ENCODE data around the gene SRPRB. TPM values are rescaled to one million over a fixed set of nuclear protein-coding genes. Genes with fewer than 3 reads are reported as not detected.

Gene SRPRB, protein sequence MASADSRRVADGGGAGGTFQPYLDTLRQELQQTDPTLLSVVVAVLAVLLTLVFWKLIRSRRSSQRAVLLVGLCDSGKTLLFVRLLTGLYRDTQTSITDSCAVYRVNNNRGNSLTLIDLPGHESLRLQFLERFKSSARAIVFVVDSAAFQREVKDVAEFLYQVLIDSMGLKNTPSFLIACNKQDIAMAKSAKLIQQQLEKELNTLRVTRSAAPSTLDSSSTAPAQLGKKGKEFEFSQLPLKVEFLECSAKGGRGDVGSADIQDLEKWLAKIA
- 7.6 TPM for total RNA-seq

DNA sequence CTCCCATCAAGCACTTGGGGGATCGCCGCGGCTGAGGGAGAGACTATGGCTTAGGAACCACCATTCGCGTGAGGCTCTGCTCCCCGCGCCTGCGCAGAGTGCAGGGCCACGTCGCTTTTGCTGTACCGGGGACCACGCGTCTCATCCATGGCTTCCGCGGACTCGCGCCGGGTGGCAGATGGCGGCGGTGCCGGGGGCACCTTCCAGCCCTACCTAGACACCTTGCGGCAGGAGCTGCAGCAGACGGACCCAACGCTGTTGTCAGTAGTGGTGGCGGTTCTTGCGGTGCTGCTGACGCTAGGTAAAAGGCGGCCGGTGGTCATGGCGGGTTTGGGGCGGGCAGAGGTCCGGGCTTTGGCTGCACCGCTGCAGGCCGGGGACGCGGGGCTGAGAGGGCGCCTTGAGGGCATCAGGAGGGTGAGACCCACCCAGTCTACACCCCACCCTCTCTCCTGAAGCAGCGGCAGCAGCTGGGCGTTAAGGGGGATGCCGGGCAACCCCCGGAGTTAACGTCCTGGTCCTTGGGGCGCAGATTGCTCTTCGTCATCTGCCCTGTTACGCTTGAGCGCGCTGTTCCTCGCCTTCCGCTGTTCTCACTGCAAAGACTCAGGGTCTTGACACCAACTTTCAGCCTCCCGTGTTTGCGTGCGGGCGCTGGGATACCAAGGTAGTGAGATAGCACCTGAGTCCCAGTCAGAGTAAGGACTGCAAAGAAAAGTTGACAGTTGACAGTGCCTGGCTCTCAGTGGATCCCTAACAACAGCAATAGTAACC, at the start of gene SRPRB:
SRPRB (plus strand) TSS at position 114 of the 774 bp plus-strand sequence; CDS start at position 148, 34 bp downstream.
- peak in 1 of 2 donors; percentile 95 for DNase-seq (ENCODE audit: extremely low spot score in 2 of 2)
- TF ChIP-seq POLR2AphosphoS5 (IDR thresholded peaks at IDR 0.05; ENCODE audit: insufficient read depth in 1 of 2, low read depth in 1 of 2) (peak; percentile 83 to 93), POLR2A (IDR thresholded peaks at IDR 0.05) (no peak)
- TF ChIP-seq, protein P1, sequence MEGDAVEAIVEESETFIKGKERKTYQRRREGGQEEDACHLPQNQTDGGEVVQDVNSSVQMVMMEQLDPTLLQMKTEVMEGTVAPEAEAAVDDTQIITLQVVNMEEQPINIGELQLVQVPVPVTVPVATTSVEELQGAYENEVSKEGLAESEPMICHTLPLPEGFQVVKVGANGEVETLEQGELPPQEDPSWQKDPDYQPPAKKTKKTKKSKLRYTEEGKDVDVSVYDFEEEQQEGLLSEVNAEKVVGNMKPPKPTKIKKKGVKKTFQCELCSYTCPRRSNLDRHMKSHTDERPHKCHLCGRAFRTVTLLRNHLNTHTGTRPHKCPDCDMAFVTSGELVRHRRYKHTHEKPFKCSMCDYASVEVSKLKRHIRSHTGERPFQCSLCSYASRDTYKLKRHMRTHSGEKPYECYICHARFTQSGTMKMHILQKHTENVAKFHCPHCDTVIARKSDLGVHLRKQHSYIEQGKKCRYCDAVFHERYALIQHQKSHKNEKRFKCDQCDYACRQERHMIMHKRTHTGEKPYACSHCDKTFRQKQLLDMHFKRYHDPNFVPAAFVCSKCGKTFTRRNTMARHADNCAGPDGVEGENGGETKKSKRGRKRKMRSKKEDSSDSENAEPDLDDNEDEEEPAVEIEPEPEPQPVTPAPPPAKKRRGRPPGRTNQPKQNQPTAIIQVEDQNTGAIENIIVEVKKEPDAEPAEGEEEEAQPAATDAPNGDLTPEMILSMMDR (IDR thresholded peaks at IDR 0.05): no peak
- no peaks in the 10 kb centered on the region for H3K27me3 ChIP-seq
- H3K4me3 ChIP-seq: peak within 1 kb of the TSS; percentile 92 to 96
- H3K4me1 ChIP-seq: peaks cover 20% of the 10 kb centered on the region
- intact Hi-C loops (cut with DNase I): no loop called here
- H3K27ac ChIP-seq: peak within 1 kb of the TSS; percentile 54
- H3K36me3 ChIP-seq: peaks cover 0 to 9% of the 10 kb centered on the region in 2 donors
- no peaks in the 10 kb centered on the region for H3K9me3 ChIP-seq

DNA sequence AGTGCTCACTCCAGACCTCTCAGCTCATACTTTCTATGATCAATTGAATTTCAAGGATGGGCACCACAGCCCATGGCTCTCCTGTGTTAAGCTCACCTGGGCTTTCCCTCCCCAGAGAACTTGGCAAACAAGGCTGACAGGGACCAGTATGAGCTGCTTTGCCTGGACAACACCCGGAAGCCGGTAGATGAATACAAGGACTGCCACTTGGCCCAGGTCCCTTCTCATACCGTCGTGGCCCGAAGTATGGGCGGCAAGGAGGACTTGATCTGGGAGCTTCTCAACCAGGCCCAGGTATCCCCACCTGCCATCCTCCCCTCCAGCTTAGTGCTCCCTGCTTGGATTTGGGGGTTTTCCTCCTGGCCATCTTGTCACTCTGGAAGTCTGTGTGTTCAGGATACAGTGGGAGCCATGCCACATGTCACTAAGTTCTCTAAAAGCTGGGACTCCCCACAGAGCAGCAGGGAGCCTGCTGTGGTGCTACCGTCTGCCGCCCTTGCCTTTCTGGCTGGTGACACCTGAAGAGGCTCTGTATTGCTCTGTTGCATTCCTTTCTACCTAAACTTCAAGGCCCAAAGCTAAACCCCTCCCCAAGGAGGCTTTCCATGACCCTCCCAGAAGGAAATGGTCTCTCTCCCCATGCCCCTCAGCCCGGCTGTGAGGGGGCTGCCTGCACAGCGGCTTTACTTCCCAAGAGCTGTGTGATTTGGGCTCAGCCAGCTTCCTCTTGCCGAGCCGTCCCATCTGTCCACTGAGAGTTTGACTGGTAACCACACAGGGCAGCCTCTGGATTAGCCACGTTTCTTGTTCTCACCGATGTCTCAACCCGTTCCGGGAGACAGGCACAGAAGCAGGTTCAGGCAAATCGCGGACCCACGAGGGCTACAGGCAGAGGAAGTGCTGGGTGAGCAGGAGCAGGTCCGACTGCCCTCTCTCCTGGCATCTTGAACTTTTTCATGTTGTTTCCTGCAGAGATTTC, 48.6 kb upstream of the SRPRB start:
- no peaks in the 10 kb centered on the region for H3K36me3 ChIP-seq
- H3K9me3 ChIP-seq: no peaks in the 10 kb centered on the region
- intact Hi-C loops (cut with DNase I): no loop called here
- TF ChIP-seq POLR2AphosphoS5 (IDR thresholded peaks at IDR 0.05; ENCODE audit: insufficient read depth in 1 of 2, low read depth in 1 of 2) (no peak), POLR2A (IDR thresholded peaks at IDR 0.05) (no peak)
- TF ChIP-seq, protein P1 (IDR thresholded peaks at IDR 0.05): no peak
- H3K27me3 ChIP-seq: no peaks in the 10 kb centered on the region
- H3K4me1 ChIP-seq: no peaks in the 10 kb centered on the region
- no peak overlapping the region for H3K4me3 ChIP-seq
- H3K27ac ChIP-seq: no peak overlapping the region
- peak in 1 of 2 donors; percentile 87 for DNase-seq (ENCODE audit: extremely low spot score in 2 of 2)

DNA sequence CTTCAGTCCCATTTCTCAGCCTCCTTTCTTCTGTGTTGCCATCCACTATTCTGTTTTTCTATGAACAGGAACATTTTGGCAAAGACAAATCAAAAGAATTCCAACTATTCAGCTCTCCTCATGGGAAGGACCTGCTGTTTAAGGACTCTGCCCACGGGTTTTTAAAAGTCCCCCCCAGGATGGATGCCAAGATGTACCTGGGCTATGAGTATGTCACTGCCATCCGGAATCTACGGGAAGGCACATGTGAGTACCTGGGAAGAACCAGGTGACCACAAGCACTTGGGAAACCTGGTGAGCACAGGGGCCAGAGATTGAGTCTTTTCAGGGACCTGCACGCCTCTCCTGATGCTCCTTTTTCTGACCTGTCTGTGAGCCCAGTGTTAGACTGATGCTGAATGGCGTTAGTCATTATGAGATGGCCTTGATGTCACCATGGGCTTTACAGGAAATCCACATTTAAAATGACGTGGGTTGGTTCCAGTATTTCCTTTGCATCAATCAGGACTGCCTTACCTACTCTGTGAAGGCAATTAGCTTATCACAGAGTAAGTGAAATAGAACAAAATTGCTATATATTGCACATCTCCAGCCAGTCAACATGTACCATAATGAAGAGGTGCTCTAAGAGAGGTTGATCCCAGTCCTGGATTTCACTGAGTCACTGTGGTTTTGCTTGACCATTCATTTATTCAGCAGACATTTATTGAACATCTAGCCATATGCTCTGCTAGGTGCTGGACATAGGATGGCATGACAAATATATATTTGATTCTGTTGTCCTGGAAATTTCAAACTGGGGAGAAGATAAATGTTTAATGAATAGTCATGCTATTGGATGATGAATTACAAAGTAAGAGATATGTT, 47.7 kb upstream of the SRPRB start:
- H3K27me3 ChIP-seq: no peaks in the 10 kb centered on the region

DNA sequence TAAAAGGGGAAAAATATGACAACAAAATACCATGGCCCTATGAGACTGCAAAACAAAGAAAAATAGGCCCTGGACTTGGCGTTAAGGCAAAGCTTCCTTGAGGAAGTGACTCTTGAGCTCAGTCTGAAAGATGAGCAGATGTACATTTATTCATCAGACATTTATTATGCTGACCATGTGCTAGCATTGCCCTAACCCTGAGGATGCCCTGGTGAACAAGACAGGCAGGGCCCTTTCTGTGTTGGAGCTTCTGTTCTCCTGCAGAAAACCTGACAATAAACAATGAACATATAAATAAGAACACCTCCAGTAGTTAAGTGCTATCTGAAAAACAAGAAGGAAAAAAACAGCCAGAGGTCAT, 47.1 kb upstream of the SRPRB start:
- Histone ChIP-seq H3K4me1 (no peaks in the 10 kb centered on the region), H3K36me3 (no peaks in the 10 kb centered on the region), H3K9me3 (no peaks in the 10 kb centered on the region), H3K4me3 (no peak overlapping the region), H3K27me3 (no peaks in the 10 kb centered on the region), H3K27ac (no peak overlapping the region)
- TF ChIP-seq, protein P1 (IDR thresholded peaks at IDR 0.05): no peak
- no peak for TF ChIP-seq POLR2AphosphoS5 (IDR thresholded peaks at IDR 0.05; ENCODE audit: insufficient read depth in 1 of 2, low read depth in 1 of 2)
- TF ChIP-seq POLR2A (IDR thresholded peaks at IDR 0.05): no peak
- DNase-seq (ENCODE audit: extremely low spot score in 2 of 2): peak in 1 of 2 donors; percentile 12
- intact Hi-C loops (cut with DNase I): no loop called here

More for the DNA sequence above, 47.7 kb upstream of the SRPRB start:
- intact Hi-C loops (cut with DNase I): no loop called here
- no peak overlapping the region for H3K4me3 ChIP-seq
- H3K9me3 ChIP-seq: no peaks in the 10 kb centered on the region
- DNase-seq (ENCODE audit: extremely low spot score in 2 of 2): peak in 1 of 2 donors; percentile 46
- no peaks in the 10 kb centered on the region for H3K36me3 ChIP-seq
- no peak overlapping the region for H3K27ac ChIP-seq
- TF ChIP-seq POLR2A (IDR thresholded peaks at IDR 0.05): no peak
- TF ChIP-seq, protein P1 (IDR thresholded peaks at IDR 0.05): no peak
- TF ChIP-seq POLR2AphosphoS5 (IDR thresholded peaks at IDR 0.05; ENCODE audit: insufficient read depth in 1 of 2, low read depth in 1 of 2): no peak
- H3K4me1 ChIP-seq: no peaks in the 10 kb centered on the region
